ENCODE data around the gene RELN.

DNA sequence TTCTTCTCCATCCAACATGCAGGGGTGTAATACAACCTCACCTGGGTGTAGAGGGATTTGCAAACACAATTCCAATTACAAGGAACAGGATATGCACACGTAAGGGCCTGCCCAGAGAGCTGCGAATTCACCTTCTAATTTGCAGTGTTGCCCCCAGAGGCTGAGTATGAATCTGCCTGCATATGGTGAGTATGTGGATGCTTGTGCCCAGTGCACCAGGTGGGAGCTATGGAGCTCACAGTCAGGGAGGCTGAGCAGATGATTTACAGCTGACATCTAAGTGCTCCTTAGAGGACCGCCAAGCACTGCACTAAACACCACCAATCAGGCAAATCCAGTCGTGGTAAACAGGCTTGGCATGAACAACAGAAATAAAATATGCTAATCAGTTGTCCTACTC, 132.0 kb downstream of the RELN start:
- TF ChIP-seq, protein P1, sequence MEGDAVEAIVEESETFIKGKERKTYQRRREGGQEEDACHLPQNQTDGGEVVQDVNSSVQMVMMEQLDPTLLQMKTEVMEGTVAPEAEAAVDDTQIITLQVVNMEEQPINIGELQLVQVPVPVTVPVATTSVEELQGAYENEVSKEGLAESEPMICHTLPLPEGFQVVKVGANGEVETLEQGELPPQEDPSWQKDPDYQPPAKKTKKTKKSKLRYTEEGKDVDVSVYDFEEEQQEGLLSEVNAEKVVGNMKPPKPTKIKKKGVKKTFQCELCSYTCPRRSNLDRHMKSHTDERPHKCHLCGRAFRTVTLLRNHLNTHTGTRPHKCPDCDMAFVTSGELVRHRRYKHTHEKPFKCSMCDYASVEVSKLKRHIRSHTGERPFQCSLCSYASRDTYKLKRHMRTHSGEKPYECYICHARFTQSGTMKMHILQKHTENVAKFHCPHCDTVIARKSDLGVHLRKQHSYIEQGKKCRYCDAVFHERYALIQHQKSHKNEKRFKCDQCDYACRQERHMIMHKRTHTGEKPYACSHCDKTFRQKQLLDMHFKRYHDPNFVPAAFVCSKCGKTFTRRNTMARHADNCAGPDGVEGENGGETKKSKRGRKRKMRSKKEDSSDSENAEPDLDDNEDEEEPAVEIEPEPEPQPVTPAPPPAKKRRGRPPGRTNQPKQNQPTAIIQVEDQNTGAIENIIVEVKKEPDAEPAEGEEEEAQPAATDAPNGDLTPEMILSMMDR (conservative IDR thresholded peaks at IDR 0.05 in 1 of 2, IDR thresholded peaks at IDR 0.05 in 1 of 2; ENCODE audit: low read depth in 1 of 2, low read length in 2 of 2) = no peak
- no peak for TF ChIP-seq EZH2 (IDR thresholded peaks at IDR 0.05; ENCODE audit: low read length, missing control alignments)

Measured in fibroblast of lung (primary cell).